NCI-H774 (cell line): ENCODE results near the gene TYMS.

Experiments used
- DNase-seq: peaks from one replicate; lab custom pipeline; 2025; lab: John Stamatoyannopoulos, UW

Gene TYMS

GRCh38 chr18:647304-647703 lies 10.1 kb upstream of the TYMS start:
- DNase-seq: no peak

GRCh38 chr18:649341-649740 lies 8.1 kb upstream of the TYMS start:
- DNase-seq: peak; percentile 6

GRCh38 chr18:650428-650858 lies 7.0 kb upstream of the TYMS start:
- peak; percentile 9 for DNase-seq

DNA sequence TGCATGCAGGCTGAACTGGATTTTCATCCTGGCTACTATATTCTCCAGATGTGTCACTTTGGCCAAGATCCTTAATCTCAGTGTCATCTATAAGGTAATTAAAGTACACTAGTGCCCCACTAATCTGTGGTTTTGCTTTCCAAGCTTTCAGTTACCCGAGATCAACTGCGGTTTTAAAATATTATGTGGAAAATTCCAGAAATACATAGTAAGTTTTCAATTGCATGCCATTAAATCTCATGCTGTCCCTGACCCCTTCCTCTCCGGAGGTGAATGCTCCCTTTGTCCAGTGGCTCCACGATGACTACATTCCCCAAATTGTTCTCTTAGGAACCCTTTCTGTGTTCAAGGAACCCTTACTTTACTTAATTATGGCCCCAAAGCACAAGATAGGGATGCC lies 5.3 kb upstream of the TYMS start:
- no peak for DNase-seq

DNA sequence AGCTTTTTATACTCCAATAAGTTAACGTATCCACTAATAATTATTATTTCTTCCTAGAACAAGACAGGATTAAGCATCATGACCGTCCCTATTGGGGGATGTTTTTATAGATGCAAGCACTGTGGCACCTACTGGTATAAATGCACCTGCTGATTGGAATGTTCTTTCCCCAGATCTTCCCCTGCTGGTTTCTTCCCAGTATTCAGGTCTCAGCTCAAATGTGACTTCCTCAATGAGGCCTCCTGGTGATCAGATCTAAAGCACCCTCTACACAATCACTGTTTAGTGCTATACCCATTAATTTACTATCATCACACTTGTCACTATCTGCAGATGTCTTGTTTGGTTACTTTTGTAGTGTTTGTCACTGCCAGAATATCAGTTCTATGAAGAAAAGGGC lies 3.9 kb upstream of the TYMS start:
- DNase-seq: no peak

- DNase-seq: no peak
Observed at GRCh38 chr18:654601-655000, 2.9 kb upstream of the TYMS start.

DNA sequence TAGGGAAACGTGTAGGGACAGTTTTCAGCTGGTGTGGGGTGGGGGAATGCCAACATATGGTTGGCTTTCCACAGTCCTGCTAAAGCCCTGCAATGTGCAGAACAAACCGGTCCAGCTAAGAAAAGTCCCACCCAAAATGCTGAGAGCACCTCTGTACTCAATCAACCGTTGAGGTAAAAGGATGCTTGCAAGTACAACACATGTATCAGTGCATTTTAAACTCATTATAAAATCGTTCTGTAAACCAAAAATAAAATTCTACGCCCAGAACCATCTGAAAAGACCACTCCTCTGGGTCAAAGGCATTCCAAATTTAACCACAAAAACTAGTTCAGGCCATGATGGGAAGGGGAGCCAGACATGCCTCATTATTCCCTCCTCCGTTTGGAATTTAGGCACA lies 2.0 kb upstream of the TYMS start:
- no peak for DNase-seq

DNA sequence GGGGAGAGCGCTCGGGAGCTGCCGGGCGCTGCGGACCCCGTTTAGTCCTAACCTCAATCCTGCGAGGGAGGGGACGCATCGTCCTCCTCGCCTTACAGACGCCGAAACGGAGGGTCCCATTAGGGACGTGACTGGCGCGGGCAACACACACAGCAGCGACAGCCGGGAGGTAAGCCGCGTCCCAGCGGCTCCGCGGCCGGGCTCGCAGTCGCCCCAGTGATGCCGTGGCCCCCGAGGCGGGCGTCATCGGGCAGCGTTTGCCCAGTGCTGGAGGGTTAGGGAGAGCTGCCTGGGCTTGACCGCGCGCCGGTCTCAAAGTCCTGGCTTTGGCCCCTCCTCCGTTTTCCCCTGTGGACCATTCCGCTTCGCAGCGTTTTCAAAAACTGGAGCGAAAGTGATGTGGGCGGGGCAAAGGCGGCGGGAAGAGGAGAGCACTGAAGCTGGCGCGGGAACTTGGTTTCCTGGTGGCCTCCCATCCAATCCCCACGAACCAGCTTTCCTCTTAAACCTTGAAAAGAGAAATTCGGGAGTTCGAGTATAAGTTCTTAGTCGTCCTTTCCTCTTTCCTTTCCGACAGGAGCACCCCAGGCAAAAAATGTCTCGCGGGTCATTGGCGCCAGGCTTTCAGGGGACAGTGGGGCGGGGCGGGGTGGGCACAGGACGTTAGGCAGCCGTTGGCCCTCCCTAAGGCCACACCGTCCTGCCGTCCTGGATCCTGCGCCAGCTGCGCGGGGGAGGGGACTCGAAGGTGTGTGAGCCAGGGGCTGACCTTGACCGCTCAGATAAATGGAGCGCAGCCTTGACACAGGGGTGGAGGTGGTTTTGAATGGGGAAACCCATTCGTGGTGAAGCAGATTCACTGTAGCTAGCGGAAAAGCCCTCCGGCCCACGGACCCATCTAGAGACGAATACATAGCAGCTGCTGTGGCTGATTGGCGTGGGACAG lies 821 bp downstream of the TYMS start:
- peak; percentile 93 for DNase-seq

DNA sequence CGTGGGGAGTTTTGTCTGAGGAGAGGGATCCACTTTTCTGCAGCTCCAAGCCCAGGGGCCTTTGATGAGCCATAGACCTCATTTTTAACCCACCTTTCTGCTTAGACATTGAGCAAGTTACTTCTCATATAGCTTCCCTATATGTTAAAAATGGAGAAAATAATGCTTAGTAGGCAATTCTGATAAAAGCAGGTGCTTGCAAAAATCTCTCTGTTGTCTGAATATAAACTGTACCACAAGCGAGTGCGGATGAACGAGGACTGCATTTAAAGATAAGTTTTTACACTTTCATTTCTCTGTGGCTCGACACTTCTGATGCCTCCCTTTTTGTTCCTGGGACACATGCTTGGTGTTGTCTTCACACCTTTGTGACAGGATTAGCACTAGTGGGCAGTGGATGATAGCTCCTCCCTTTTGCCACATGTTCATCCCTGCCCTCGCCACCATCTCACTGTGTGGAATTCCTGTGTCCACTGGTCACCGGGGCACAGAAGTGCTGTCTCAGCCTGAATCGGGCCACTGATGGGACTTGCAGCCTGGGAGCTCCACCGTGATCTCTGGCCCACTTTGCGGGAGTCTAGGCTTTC lies 1.6 kb downstream of the TYMS start:
- no peak for DNase-seq

DNA sequence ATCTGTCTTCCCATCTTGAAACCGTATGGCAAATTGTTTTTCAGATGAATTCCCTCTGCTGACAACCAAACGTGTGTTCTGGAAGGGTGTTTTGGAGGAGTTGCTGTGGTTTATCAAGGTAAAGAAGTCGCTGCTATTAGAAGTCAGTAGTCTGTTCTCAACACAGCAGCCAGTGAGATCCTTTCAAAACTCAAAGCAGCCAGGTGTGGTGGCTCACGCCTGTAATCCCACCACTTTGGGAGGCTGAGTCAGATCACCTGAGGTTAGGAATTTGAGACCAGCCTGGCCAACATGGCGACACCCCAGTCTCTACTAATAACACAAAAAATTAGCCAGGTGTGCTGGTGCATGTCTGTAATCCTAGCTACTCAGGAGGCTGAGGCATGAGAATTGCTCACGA lies 2.1 kb downstream of the TYMS start:
- no peak for DNase-seq

GRCh38 chr18:662197-662596 lies 4.7 kb downstream of the TYMS start:
- DNase-seq: no peak

- DNase-seq: no peak
Observed at GRCh38 chr18:666177-666576, 8.7 kb downstream of the TYMS start.

DNA sequence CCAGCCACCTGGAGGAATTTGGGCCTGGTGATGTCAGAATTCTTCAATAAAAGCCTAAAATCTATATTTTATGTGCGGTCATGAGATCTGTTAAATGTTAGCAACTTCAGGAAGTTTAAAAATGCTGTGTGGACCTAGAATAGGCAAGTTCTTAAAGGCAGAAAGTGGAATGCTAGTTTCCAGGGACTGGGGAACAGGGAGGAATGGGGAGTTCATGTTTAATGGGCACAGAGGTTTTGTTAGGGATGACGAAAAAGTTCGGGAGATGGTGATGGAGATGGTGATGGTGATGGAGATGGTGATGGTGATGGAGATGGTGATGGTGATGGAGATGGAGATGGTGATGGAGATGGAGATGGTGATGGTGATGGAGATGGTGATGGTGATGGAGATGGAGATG lies 9.2 kb downstream of the TYMS start:
- DNase-seq: no peak

- DNase-seq: no peak
Observed at GRCh38 chr18:668260-668659, 10.8 kb downstream of the TYMS start.

DNA sequence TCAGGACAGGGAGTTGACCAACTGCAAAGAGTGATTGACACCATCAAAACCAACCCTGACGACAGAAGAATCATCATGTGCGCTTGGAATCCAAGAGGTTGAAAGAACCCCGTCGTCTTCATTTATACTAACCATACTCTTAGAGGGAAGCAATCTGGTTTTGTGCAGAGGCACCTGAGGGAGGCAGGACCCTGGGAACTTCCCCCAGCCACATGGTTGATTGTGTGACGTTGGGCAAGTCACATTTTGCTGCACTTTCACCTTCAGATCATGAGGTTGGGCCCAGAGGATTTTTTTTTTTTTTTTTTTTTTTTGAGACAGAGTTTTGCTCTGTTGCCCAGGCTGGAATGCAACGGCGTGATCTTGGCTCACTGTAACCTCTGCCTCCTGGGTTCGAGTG lies 11.6 kb downstream of the TYMS start:
- no peak for DNase-seq

GRCh38 chr18:670522-670921 lies 13.1 kb downstream of the TYMS start:
- no peak for DNase-seq

- DNase-seq: no peak
Observed at GRCh38 chr18:671405-671804, 14.0 kb downstream of the TYMS start.

DNA sequence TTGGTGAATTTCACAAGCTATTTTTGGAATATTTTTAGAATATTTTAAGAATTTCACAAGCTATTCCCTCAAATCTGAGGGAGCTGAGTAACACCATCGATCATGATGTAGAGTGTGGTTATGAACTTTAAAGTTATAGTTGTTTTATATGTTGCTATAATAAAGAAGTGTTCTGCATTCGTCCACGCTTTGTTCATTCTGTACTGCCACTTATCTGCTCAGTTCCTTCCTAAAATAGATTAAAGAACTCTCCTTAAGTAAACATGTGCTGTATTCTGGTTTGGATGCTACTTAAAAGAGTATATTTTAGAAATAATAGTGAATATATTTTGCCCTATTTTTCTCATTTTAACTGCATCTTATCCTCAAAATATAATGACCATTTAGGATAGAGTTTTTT lies 15.9 kb downstream of the TYMS start:
- no peak for DNase-seq

GRCh38 chr18:673769-674168 lies 16.3 kb downstream of the TYMS start:
- DNase-seq: no peak

DNA sequence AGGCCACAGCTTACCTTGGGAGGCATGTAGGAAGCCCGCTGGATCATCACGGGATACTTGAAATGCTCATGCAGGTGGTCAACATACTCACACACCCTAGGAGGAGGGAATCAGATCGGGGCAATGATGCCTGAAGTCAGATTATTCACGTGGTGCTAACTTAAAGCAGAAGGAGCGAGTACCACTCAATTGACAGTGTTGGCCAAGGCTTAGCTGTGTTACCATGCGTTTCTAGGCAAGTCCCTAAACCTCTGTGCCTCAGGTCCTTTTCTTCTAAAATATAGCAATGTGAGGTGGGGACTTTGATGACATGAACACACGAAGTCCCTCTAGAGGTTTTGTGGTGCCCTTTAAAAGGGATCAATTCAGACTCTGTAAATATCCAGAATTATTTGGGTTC lies 17.9 kb downstream of the TYMS start:
- DNase-seq: no peak

DNA sequence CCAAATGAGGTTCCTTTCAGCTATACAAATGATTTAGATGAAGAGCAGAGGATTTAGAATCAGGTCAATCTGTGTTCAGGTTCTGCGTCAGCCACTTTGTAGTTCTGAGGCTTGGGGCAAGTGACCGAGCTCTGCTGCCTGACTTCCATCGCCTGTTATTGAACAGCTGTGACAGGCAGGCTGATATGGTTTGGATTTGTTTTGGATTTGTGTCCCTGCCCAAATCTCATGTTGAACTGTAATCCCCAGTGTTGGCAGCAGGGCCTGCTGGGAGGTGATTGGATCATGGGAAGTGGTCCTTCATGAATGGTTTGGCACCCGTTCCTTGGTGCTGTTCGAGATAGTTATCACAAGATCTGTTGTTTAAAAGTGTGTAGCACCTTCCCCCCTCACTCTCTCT lies 18.6 kb downstream of the TYMS start:
- no peak for DNase-seq

- no peak for DNase-seq
Observed at GRCh38 chr18:676736-677135, 19.3 kb downstream of the TYMS start.

- DNase-seq: no peak
Observed at GRCh38 chr18:677145-677544, 19.7 kb downstream of the TYMS start.

DNA sequence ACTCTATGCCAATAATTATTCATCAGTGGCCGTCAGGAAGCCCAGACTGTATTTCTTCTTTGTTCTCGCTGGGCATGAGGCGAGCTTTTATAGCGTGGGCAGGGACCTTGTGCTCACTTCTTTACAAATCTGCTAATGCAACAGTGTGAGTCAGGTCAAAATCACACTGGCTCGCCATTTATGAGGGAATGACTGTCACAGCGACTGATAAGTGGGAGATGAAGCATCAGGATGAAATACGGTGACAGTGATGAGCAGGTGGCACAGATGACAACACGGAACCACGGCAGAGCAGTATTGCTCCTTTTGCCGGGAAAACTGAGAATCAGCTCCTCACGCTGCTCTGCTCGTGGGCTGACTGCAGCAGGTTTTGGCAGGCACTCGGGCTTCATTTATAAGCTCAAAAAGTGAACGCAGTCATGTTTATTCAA lies 20.5 kb downstream of the TYMS start:
- DNase-seq: no peak
